Liver (tissue), 9 donors: ENCODE data around the gene USP24. TPM values are rescaled to one million over a fixed set of nuclear protein-coding genes. Genes with fewer than 3 reads are reported as not detected.
"Not testable (repeated sequence)": the region's sequence is repeated elsewhere in the genome, so short reads cannot be mapped to it uniquely, and the experiment has no call there.

ENCODE experiments used
- DNase-seq: peaks from one replicate; pipeline ENCODE4 v3.0.0-alpha.2; 2017; ENCODE audit warnings: low spot score
- H3K27ac ChIP-seq, 2 donors: one replicate each; pipeline ENCODE4 v1.7.0; 2013; ENCODE audit warnings: inconsistent platforms in 2 of 2, low read length in 2 of 2, control low read depth in 1 of 2, low read depth in 1 of 2, mild to moderate bottlenecking in 1 of 2
- H3K27me3 ChIP-seq, 4 donors: one replicate each; pipeline versions ENCODE4 v1.6.1 to v1.7.0; 2013; ENCODE audit warnings: low read length in 3 of 4, inconsistent platforms in 1 of 4, mild to moderate bottlenecking in 1 of 4, moderate library complexity in 1 of 4; ENCODE audit not compliant: control insufficient read depth in 4 of 4, insufficient read depth in 4 of 4
- H3K36me3 ChIP-seq, 4 donors: one replicate each; pipeline versions ENCODE4 v1.6.1 to v1.7.0; 2013; ENCODE audit warnings: low read length in 3 of 4, mild to moderate bottlenecking in 3 of 4, low read depth in 1 of 4, moderate library complexity in 1 of 4; ENCODE audit not compliant: control insufficient read depth in 4 of 4, insufficient read depth in 3 of 4
- H3K4me1 ChIP-seq, 4 donors: one replicate each; pipeline versions ENCODE4 v1.6.1 to v1.7.0; 2013; ENCODE audit warnings: low read length in 3 of 4, mild to moderate bottlenecking in 3 of 4, moderate library complexity in 1 of 4; ENCODE audit not compliant: control insufficient read depth in 4 of 4, insufficient read depth in 4 of 4
- H3K4me3 ChIP-seq, 3 donors: one replicate each; pipeline versions ENCODE4 v1.6.1 to v1.7.0; 2013; ENCODE audit warnings: low read length in 3 of 3, control low read depth in 1 of 3, low read depth in 1 of 3, mild to moderate bottlenecking in 1 of 3
- H3K9ac ChIP-seq, 2 donors: one replicate each; pipeline ENCODE4 v1.7.0; 2013; ENCODE audit warnings: low read length in 2 of 2, mild to moderate bottlenecking in 2 of 2, moderate library complexity in 2 of 2, control low read depth in 1 of 2, low read depth in 1 of 2
- H3K9me3 ChIP-seq, 4 donors: one replicate each; pipeline versions ENCODE4 v1.6.1 to v1.7.0; 2013; ENCODE audit warnings: low read length in 3 of 4; ENCODE audit not compliant: control insufficient read depth in 4 of 4
- ATF3 ChIP-seq: IDR thresholded peaks from 2 replicates; pipeline ENCODE4 v1.6.1; 2016; ENCODE audit warnings: antibody characterized with exemption
- EGR1 ChIP-seq, 2 donors: IDR thresholded peaks; 2 replicates each; pipeline ENCODE4 v1.6.1; 2016 to 2018; ENCODE audit warnings: antibody characterized with exemption in 2 of 2, low read depth in 2 of 2
- FOXA1 ChIP-seq: IDR thresholded peaks from 2 replicates; pipeline ENCODE4 v1.6.1; 2016; ENCODE audit warnings: antibody characterized with exemption
- FOXA2 ChIP-seq: IDR thresholded peaks from 2 replicates; pipeline ENCODE4 v1.6.1; 2016; ENCODE audit warnings: antibody characterized with exemption
- GABPA ChIP-seq, 2 donors: IDR thresholded peaks in 1 of 2; conservative IDR thresholded peaks in 1 of 2; 2 replicates each; pipeline ENCODE4 v1.6.1; 2016; ENCODE audit warnings: antibody characterized with exemption in 2 of 2, mild to moderate bottlenecking in 1 of 2, moderate library complexity in 1 of 2
- HNF4A ChIP-seq, 2 donors: conservative IDR thresholded peaks; 2 replicates each; pipeline ENCODE4 v1.6.1; 2016; ENCODE audit warnings: antibody characterized with exemption in 2 of 2, mild to moderate bottlenecking in 2 of 2
- HNF4G ChIP-seq: IDR thresholded peaks from 2 replicates; pipeline ENCODE4 v1.6.1; 2016; ENCODE audit warnings: antibody characterized with exemption
- JUND ChIP-seq, 2 donors: IDR thresholded peaks; 2 replicates each; pipeline ENCODE4 v1.6.1; 2016; ENCODE audit warnings: antibody characterized with exemption in 2 of 2
- MAX ChIP-seq: IDR thresholded peaks from 2 replicates; pipeline ENCODE4 v1.6.1; 2016; ENCODE audit warnings: antibody characterized with exemption
- NR2F2 ChIP-seq: IDR thresholded peaks from 2 replicates; pipeline ENCODE4 v1.6.1; 2016; ENCODE audit warnings: antibody characterized with exemption
- REST ChIP-seq: IDR thresholded peaks from 2 replicates; pipeline ENCODE4 v1.6.1; 2016; ENCODE audit warnings: antibody characterized with exemption, mild to moderate bottlenecking
- RXRA ChIP-seq, 2 donors: IDR thresholded peaks; 2 replicates each; pipeline ENCODE4 v1.6.1; 2017 to 2018; ENCODE audit warnings: antibody characterized with exemption in 2 of 2, mild to moderate bottlenecking in 1 of 2
- SP1 ChIP-seq: IDR thresholded peaks from 2 replicates; pipeline ENCODE4 v1.6.1; 2018; ENCODE audit warnings: antibody characterized with exemption, mild to moderate bottlenecking
- TAF1 ChIP-seq: conservative IDR thresholded peaks from 2 replicates; pipeline ENCODE4 v1.6.1; 2016; ENCODE audit warnings: antibody characterized with exemption, mild to moderate bottlenecking
- YY1 ChIP-seq: IDR thresholded peaks from 2 replicates; pipeline ENCODE4 v1.6.1; 2016; ENCODE audit warnings: antibody characterized with exemption, mild to moderate bottlenecking
- ZBTB33 ChIP-seq: IDR thresholded peaks from 2 replicates; pipeline ENCODE4 v1.6.1; 2016; ENCODE audit warnings: antibody characterized with exemption
- WGBS: extraction: QIAGEN DNeasy Blood & Tissue Kit; methylation state at CpG from one replicate; pipeline ENCODE4 v1.1.7; 2013; 5-methylcytosine and 5-hydroxymethylcytosine counted together
- polyA plus RNA-seq, 2 donors: library from polyadenylated mRNA; stranded (reverse) in 1 of 2; unstranded in 1 of 2; fragments of 200-250 nt in 1 of 2; fragments of >200 nt in 1 of 2; fragmentation: Nextera tagmentation in 1 of 2; extraction: Ambion mirVana in 1 of 2; gene quantifications; one replicate each; pipeline versions ENCODE4 v1.2.1 to v1.2.3, GENCODE V29; 2013 to 2015
- total RNA-seq, 2 donors: library from RNA; depleted of rRNA; stranded (reverse); fragments of >200 nt; gene quantifications; one replicate each; pipeline ENCODE4 v1.2.3, GENCODE V29; 2014
- donor health status: healthy.
- donor health status: healthy.
- donor health status: healthy.
- donor health status: healthy.
- donor health status: healthy.

The USP24 gene
- total and polyA plus RNA-seq, 4 donors, result 7.0 to 75.8 (median 20.3) TPM

- WGBS, result 92% methylated on average over 3 of the region's 3 CpGs
- Histone ChIP-seq H3K27ac (no peak overlapping the region), H3K36me3 (no peaks in the 10 kb centered on the region), H3K4me1 (peaks cover 0 to 5% (median 1%) of the 10 kb centered on the region in 4 donors), H3K9me3 (no peaks in the 10 kb centered on the region), H3K4me3 (no peak overlapping the region), H3K9ac (no peak overlapping the region), H3K27me3 (no peaks in the 10 kb centered on the region)
- no peak for DNase-seq
- TF ChIP-seq ATF3 (no peak), MAX (no peak), NR2F2 (no peak), YY1 (no peak), JUND (IDR thresholded peaks at IDR 0.05) (no peak), TAF1 (no peak), REST (no peak), FOXA2 (no peak), ZBTB33 (no peak), HNF4G (no peak), RXRA (IDR thresholded peaks at IDR 0.05) (no peak), FOXA1 (no peak), HNF4A (conservative IDR thresholded peaks at IDR 0.05) (no peak), SP1 (no peak), EGR1 (IDR thresholded peaks at IDR 0.05; ENCODE audit: low read depth in 2 of 2) (no peak), GABPA (IDR thresholded peaks at IDR 0.05 in 1 of 2, conservative IDR thresholded peaks at IDR 0.05 in 1 of 2) (no peak)
Measured at GRCh38 chr1:55230659-55231058, 15.5 kb upstream of the USP24 start.

GRCh38 chr1:55229726-55230125 lies 14.6 kb upstream of the USP24 start:
- H3K9me3 ChIP-seq, H3K36me3 ChIP-seq, DNase-seq, H3K4me3 ChIP-seq, H3K27me3 ChIP-seq, H3K27ac ChIP-seq, H3K9ac ChIP-seq, H3K4me1 ChIP-seq: not testable (repeated sequence)
- WGBS, result 85% methylated on average over 4 of the region's 4 CpGs
